Activated naive CD4-positive, alpha-beta T cell treated with anti-CD3 and anti-CD28 coated beads, Interleukin-2, amount 50 U/mL, for 24 hours (primary cell): ENCODE results near the gene SLX4IP.
"Not testable (repeated sequence)": the region's sequence is repeated elsewhere in the genome, so short reads cannot be mapped to it uniquely, and the experiment has no call there.

ENCODE experiments used
- H3K27ac Mint-ChIP-seq: one replicate; pipeline ENCODE4 v1.8.0; 2021; ENCODE audit warnings: mild to moderate bottlenecking, mixed read lengths
- H3K27me3 Mint-ChIP-seq: one replicate; pipeline ENCODE4 v1.8.0; 2021; ENCODE audit warnings: mixed read lengths
- H3K36me3 Mint-ChIP-seq: one replicate; pipeline ENCODE4 v1.8.0; 2021; ENCODE audit warnings: mixed read lengths
- H3K4me1 Mint-ChIP-seq: one replicate; pipeline ENCODE4 v1.8.0; 2021; ENCODE audit warnings: mixed read lengths
- H3K4me3 Mint-ChIP-seq: one replicate; pipeline ENCODE4 v1.8.0; 2021; ENCODE audit warnings: mild to moderate bottlenecking, mixed read lengths
- H3K9me3 Mint-ChIP-seq: one replicate; pipeline ENCODE4 v1.8.0; 2021; ENCODE audit warnings: mixed read lengths

SLX4IP gene

DNA sequence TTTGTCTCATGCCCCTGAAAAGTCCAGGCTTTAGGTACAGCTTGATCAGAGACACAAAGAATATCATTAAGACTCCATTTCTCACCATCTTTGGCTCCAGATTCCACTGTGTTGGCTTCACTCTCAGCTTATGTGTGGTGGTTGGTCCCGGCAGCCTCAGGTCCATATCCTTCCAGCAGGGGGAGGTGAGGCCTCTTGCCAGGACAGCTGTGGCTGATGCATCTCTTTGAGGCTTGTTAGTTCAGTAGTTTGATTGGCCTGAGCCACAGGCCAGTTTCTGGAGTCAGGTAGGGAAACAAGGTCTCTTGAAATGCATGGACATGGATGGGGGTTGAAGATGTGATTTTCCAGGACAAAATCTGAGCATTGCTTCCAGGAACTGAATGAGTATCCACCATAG is 176.3 kb downstream of the SLX4IP start:
- H3K9me3 Mint-ChIP-seq: no peaks in the 10 kb centered on the region
- no peak overlapping the region for H3K4me3 Mint-ChIP-seq
- no peak overlapping the region for H3K27ac Mint-ChIP-seq
- H3K4me1 Mint-ChIP-seq: no peaks in the 10 kb centered on the region
- peaks cover 19% of the 10 kb centered on the region for H3K36me3 Mint-ChIP-seq
- H3K27me3 Mint-ChIP-seq: no peaks in the 10 kb centered on the region

DNA sequence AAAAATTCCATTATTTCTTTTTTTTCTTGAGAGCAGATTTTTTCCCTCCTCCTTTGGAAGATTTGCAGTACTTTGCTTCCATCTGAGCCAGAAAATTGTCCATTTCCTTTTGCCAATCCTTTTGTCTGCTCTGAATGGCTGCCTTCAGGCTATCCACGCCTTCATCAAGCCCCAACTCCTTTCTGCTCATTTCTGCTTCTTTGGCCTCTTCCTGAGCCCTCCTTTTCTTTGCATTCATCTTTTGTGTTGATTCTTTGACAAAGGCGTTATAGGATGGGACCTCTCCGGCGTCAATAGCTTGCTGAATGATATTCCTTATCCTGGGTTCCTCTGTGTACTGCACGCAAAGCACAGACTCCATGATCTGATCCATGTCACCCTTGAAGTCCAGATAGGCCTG is 178.3 kb downstream of the SLX4IP start:
- H3K36me3 Mint-ChIP-seq: peaks cover 18% of the 10 kb centered on the region
- not testable (repeated sequence) for H3K27me3 Mint-ChIP-seq, H3K4me1 Mint-ChIP-seq, H3K9me3 Mint-ChIP-seq, H3K27ac Mint-ChIP-seq, H3K4me3 Mint-ChIP-seq

DNA sequence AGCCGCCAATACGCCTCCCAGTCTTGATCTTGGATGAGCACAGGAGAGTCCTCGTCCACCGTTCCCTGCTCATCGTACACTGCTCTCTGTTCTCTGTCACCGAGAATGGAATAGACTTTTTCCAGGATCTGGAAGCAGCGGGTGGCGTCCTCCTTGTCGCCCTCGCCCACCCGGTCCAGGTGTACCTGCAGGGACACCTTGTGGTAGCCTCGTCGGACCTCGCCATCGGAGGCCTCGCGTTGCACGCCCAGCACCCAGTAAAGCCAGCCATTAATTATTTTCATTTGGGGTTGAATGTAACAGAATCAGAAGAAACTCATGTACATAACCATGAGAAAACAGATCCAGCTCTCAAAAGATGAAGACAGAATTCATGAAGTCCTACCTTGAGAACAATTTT is 178.8 kb downstream of the SLX4IP start:
- Mint-ChIP-seq H3K27ac (no peak overlapping the region), H3K36me3 (peaks cover 18% of the 10 kb centered on the region), H3K9me3 (no peaks in the 10 kb centered on the region), H3K27me3 (no peaks in the 10 kb centered on the region), H3K4me1 (no peaks in the 10 kb centered on the region), H3K4me3 (no peak overlapping the region)

DNA sequence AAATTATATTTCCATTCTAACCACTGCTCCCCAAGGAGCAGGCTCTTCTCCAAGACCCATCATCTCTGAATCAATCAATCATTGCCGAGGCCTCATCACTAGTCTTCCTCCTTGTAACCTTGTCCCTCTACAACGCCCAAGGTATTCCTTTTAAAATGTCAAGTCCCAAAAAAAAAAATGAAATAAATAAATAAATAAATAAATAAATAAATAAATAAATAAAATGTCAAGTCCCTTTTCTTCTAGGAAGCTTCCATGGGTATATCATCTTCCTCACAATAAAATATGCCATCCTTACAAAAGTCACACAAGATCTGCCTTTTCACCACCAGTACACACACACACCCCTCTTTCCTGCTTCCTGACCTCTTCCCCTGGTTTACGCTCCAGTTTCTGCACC is 181.1 kb downstream of the SLX4IP start:
- H3K27ac Mint-ChIP-seq: no peak overlapping the region
- H3K9me3 Mint-ChIP-seq: no peaks in the 10 kb centered on the region
- H3K4me1 Mint-ChIP-seq: no peaks in the 10 kb centered on the region
- no peak overlapping the region for H3K4me3 Mint-ChIP-seq
- H3K36me3 Mint-ChIP-seq: peaks cover 18% of the 10 kb centered on the region
- no peaks in the 10 kb centered on the region for H3K27me3 Mint-ChIP-seq

DNA sequence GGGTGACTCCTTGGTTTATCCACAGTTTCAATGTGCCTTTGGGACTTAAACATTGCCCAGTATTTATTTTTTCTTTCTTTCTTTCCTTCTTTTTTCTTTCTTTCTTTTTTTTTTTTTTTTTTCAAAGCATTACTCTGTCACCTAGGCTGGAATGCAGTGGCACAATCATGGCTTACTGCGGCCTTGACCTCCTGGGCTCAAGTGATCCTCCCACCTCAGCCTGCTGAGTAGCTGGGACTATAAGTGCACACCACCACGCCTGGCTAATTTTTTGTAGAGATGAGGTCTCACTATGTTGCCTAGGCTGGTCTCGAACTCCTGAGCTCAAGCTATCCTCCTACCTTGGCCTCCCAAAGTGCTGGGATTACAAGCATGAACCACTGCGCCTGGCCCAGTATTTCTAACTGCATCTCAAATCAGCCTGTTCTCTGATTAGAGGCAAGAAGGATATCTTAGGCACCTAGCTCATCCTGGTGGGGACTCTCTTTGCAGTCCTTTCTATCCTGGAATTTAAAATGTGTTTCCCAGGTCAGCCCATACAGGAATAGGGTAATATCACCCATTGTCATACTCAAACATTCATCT is 182.5 kb downstream of the SLX4IP start:
- not testable (repeated sequence) for H3K27me3 Mint-ChIP-seq, H3K27ac Mint-ChIP-seq, H3K4me1 Mint-ChIP-seq, H3K4me3 Mint-ChIP-seq, H3K9me3 Mint-ChIP-seq
- H3K36me3 Mint-ChIP-seq: peaks cover 26% of the 10 kb centered on the region

DNA sequence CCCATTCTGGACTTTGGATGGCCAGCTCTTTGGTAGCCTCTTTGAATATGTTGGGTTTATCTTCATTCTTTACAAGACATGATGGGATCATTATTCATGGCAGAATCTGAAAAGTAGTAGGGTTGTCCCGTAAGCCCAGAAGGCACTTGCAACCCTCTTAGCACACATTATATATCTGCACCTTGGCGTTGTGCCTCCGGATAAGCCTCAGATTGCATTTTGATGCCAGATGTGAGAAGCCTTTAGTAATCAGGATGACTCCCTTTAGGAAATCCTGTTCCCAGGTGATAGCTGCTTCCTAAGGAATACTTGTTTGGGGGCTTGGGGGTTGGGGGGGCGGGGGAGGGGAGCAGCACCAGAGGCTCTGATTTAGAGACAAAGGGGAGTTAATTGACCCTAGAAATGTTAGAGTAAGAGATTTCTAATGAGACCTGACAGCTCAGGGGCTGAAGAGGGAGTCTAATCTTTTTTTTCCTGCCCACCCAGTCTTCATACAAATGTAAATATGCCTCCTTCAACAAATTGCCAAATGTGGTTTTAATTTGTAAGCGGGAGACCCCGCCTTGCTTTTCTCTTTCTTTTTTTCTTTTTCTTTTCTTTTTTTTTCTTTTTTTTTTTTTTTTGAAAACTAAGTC is 183.6 kb downstream of the SLX4IP start:
- Mint-ChIP-seq H3K27ac (no peak overlapping the region), H3K9me3 (no peaks in the 10 kb centered on the region), H3K4me3 (no peak overlapping the region), H3K36me3 (peaks cover 24% of the 10 kb centered on the region), H3K27me3 (no peaks in the 10 kb centered on the region), H3K4me1 (no peaks in the 10 kb centered on the region)

DNA sequence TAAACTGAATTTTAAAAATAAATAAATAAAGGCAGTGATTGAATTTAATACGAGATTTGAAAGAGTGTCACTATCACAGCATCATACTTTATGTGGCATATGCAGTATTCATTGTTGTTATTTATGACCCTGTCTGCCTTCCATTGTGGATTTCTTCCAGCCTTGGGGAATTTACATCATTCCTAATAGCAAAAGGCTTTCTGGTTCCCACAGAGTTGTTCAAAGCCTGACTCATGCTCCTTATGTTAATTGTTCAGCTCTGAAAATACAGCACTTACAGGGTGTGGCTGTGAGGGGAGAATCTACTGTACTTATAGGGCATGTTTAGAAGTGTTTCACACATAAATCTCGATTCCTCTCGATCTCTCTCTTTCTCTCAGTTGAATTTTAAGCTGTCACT is 184.3 kb downstream of the SLX4IP start:
- H3K27me3 Mint-ChIP-seq: no peaks in the 10 kb centered on the region

DNA sequence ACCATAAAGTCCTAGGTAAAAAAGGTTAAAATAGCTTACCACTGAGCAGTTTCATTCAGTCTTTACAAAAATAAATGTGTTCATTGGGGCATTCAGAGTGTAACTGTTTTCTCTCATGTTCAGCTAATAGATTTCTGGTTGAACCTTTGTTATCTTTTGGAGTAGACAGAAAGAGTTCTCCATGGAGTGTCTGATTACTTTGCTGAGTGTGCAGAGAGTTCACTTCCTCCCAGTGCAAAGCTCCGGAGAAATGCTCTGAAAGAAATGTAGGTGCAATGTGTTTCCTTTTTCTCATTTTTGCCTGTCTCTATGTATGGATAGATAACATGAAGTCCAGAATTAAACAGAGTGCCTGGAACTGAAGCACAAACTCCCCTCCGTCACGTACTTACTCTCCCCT is 186.0 kb downstream of the SLX4IP start:
- no peaks in the 10 kb centered on the region for H3K27me3 Mint-ChIP-seq

More for the DNA sequence above, 184.3 kb downstream of the SLX4IP start:
- H3K27ac Mint-ChIP-seq: no peak overlapping the region
- no peak overlapping the region for H3K4me3 Mint-ChIP-seq
- H3K36me3 Mint-ChIP-seq: peaks cover 26% of the 10 kb centered on the region
- H3K9me3 Mint-ChIP-seq: no peaks in the 10 kb centered on the region
- no peaks in the 10 kb centered on the region for H3K4me1 Mint-ChIP-seq

DNA sequence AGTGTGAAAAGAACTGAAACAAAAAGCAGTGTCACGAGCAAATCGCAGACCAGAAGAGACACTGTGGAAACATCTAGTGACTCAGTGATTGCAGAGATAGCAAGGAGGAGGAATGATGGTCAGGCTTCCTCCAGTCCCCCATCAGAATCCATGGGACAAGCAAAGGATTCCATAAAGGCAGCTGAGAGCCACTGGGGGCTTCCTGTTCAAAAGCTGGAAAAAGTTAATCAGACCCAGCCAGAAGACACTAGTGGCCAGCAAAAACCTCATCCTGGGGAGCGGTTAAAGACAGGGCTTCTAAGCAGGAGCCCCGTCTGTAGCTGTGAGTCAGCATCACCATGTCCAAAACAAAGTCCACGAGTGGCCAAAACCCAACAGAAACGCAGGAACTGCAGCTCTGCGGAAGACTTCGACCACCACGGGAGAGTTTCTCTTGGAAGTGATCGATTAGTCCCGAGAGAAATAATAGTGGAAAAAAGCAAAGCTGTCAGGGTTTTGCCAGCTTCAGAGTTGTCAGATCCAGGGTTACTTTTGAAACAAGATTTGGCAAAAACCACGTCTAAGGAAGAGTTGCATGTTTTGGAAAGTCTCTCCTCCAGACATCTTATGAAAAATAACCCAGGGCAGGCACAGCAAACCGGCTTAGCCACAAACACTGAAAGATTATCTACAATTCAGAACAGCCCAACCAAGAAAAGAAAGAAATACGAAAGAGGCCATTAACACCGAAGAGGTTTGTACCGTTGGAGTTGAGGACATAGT is 187.7 kb downstream of the SLX4IP start:
- peaks cover 19% of the 10 kb centered on the region for H3K36me3 Mint-ChIP-seq
- no peaks in the 10 kb centered on the region for H3K27me3 Mint-ChIP-seq
- H3K4me3 Mint-ChIP-seq: no peak overlapping the region
- no peaks in the 10 kb centered on the region for H3K9me3 Mint-ChIP-seq
- no peaks in the 10 kb centered on the region for H3K4me1 Mint-ChIP-seq
- H3K27ac Mint-ChIP-seq: no peak overlapping the region

More for the DNA sequence above, 186.0 kb downstream of the SLX4IP start:
- no peaks in the 10 kb centered on the region for H3K9me3 Mint-ChIP-seq
- no peaks in the 10 kb centered on the region for H3K4me1 Mint-ChIP-seq
- H3K4me3 Mint-ChIP-seq: no peak overlapping the region
- H3K27ac Mint-ChIP-seq: no peak overlapping the region
- peaks cover 23% of the 10 kb centered on the region for H3K36me3 Mint-ChIP-seq

DNA sequence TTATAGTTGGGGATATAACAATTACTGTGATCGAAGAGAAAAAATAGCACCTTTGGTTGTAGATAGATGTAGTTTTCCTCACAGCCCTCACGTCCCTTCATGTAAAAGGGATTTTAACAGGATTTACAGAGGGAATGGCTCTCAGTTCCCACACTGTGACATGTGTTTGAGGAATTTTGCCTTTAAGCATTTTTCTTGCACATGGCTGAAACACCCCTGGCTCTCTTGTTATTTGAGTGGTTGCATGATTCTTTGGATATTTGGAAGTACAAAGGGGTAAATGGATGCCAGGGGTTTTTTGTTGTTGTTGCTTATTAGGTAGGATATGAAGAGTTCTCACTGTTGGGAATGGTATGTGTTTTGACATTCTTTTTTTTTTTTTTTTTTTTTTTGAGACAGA is 190.5 kb downstream of the SLX4IP start:
- Mint-ChIP-seq H3K27me3 (no peaks in the 10 kb centered on the region), H3K4me1 (no peaks in the 10 kb centered on the region), H3K9me3 (no peaks in the 10 kb centered on the region), H3K4me3 (no peak overlapping the region), H3K36me3 (peaks cover 19% of the 10 kb centered on the region), H3K27ac (no peak overlapping the region)

DNA sequence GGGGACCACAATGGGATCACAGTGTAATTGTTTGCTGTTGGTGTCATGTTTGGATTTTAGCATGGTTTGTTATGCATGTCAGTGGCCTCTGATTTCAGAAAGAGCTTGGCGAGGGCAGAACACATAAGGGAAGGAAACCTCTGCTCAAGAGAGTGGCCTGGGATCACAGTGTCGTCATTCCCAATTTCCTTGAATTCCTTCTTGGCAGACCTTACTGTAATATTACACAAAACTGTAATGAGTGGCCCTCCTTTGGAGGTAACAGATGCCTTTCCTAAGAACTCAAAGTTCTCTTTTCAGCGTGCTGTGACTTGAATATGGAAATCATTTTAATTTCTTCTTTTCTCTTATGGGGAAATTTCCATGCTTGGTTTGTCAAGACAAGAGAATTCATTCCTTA is 191.8 kb downstream of the SLX4IP start:
- peaks cover 16% of the 10 kb centered on the region for H3K36me3 Mint-ChIP-seq
- H3K27ac Mint-ChIP-seq: no peak overlapping the region
- no peak overlapping the region for H3K4me3 Mint-ChIP-seq
- no peaks in the 10 kb centered on the region for H3K9me3 Mint-ChIP-seq
- no peaks in the 10 kb centered on the region for H3K4me1 Mint-ChIP-seq
- H3K27me3 Mint-ChIP-seq: no peaks in the 10 kb centered on the region

DNA sequence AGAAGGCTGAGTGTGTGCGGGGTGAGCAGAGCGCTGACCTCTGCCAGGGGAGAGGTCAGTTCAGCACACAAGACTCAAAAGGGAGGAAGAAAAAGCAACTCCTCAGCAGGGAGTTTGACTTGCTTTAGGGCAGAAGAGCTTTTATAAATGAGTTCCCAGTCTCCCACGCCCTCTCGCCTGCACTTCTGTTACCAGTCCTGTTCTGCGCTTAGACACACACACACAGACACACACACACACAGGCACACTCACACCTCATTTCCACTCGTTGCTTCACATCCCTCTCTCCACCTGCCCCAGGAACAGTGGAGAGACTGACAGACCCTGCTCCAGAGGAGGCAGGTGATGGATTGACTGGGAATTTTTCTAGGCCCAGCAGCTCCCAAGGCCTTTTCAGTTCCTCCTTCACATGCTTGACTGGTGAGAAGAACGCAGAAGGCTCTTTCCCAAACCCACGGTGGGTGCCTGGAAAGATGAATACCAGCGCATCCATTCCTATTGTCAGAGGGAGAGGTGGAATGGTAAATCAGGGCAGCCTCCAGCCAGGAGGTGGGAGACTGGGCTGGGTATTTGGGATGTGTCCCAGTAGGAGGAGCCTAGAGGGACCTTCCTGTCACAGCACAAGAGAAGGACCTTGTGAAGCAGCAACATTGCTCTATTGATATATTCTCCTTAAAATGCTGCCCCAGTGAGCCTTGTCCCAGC is 195.0 kb downstream of the SLX4IP start:
- Mint-ChIP-seq H3K36me3 (peaks cover 2% of the 10 kb centered on the region), H3K4me3 (no peak overlapping the region), H3K4me1 (peaks cover 5% of the 10 kb centered on the region), H3K27ac (no peak overlapping the region), H3K9me3 (no peaks in the 10 kb centered on the region), H3K27me3 (no peaks in the 10 kb centered on the region)

DNA sequence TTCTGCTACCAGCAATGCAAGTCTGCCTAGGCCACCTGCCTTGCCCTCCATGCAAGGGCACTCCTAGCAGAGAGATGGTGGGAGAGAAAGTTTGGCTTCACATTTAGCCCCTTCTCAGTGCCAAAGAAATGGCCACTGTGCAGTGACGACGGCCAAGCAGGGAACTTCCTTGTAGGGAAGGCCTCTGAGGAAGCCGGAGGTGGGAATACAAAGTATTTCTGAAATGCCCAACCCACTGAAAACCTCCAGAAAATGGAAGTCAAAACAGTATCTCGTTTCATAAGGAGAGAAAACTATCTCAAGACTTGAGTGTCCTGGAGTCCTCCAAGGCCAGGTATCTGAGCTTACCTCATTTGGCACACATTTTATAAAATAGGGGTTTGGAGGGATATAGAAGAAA is 196.0 kb downstream of the SLX4IP start:
- no peaks in the 10 kb centered on the region for H3K9me3 Mint-ChIP-seq
- H3K27me3 Mint-ChIP-seq: no peaks in the 10 kb centered on the region
- H3K27ac Mint-ChIP-seq: no peak overlapping the region
- H3K36me3 Mint-ChIP-seq: no peaks in the 10 kb centered on the region
- peaks cover 5% of the 10 kb centered on the region for H3K4me1 Mint-ChIP-seq
- H3K4me3 Mint-ChIP-seq: no peak overlapping the region

DNA sequence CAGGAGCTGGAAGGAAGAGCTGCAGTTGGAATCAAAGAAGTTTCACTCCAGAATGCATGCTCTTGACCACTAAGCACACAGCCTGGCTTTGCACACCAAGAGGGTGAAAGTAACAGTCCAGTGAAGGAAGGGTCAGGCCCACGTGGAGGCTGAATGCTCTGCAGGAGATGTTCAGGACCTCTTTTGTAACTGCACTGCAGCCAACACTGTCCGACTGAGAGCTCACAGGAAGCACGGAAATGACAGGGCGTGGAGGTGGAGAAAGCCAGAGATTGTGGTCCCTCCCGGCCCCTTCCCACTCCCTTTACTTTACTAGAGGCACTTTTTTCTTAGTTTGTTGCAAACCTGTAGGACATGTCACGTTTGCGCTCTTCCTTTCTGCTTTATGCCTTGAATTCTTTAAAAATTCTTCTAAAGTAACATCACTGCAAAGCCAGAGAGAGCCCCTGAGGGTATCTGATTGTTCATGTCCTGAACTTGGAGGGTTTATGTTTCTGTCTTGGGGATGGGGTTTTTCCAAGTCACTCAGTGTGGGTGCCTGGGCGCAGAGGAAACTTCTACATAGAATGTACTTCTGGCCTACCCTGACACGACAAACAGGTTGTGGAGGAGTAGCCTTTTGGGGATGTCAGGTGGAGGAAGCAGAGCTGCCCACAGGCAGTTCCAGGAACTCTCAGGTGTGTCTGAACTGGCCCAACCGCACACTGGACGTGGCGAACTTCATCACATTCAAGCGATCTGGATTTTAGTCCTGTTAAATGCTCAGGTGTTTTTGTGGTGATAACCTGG is 197.8 kb downstream of the SLX4IP start:
- H3K27ac Mint-ChIP-seq: peak overlapping the region; percentile 23
- H3K4me3 Mint-ChIP-seq: no peak overlapping the region
- H3K36me3 Mint-ChIP-seq: no peaks in the 10 kb centered on the region
- no peaks in the 10 kb centered on the region for H3K9me3 Mint-ChIP-seq
- no peaks in the 10 kb centered on the region for H3K27me3 Mint-ChIP-seq
- peaks cover 5% of the 10 kb centered on the region for H3K4me1 Mint-ChIP-seq

DNA sequence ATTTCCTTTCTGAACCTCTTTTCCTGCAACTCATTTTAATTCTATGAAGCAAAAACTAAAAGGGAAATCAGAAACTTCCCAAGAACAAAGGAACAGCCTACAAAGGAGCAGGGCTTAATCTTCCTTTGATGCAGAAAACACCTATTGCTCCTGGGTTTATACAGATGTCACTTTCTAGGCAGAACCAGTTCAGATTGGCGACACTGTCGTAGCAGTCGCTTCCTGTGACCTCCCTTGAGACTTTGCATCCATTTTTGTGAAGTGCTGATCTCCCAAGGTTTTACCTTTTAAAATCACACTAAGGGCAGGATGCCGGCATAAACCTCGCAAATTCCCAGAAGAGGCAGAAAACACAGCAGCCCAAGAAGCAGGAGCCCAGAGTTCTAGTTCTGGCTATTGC is 198.6 kb downstream of the SLX4IP start:
- Mint-ChIP-seq H3K27ac (no peak overlapping the region), H3K36me3 (no peaks in the 10 kb centered on the region), H3K9me3 (no peaks in the 10 kb centered on the region), H3K4me3 (no peak overlapping the region), H3K27me3 (no peaks in the 10 kb centered on the region), H3K4me1 (peaks cover 5% of the 10 kb centered on the region)
